Measurements from ENCODE around the gene CBR4. TPM values are rescaled to one million over a fixed set of nuclear protein-coding genes. Genes with fewer than 3 reads are reported as not detected.

Gene CBR4
- total and polyA plus RNA-seq, 3 experiments from 2014 or later = 5.7 to 17.1 (median 14.2) TPM

- Histone ChIP-seq H3K9me3 (ENCODE audit: low read length) (no peaks in the 10 kb centered on the region), H3K27me3 (ENCODE audit: insufficient read depth, low read length, poor library complexity, severe bottlenecking) (no peaks in the 10 kb centered on the region), H3K27ac (ENCODE audit: low read depth, low read length) (no peak overlapping the region), H3K36me3 (ENCODE audit: insufficient read depth, low read length) (no peaks in the 10 kb centered on the region), H3K4me3 (ENCODE audit: low read length) (no peak overlapping the region), H3K4me1 (ENCODE audit: insufficient read depth, low read length) (no peaks in the 10 kb centered on the region)
- Mint-ChIP-seq H3K27ac (no peak overlapping the region), H3K4me3 (no peak overlapping the region), H3K4me1 (no peaks in the 10 kb centered on the region), H3K36me3 (no peaks in the 10 kb centered on the region), H3K27me3 (peaks cover 3% of the 10 kb centered on the region in 2 donors), H3K9me3 (no peaks in the 10 kb centered on the region)
- ChIA-PET CTCF (no interaction called here), POLR2A (no interaction called here)
- no peak for DNase-seq
These were observed 40.2 kb upstream of the CBR4 start for GRCh38 chr4:169050284-169050683.

- H3K36me3 ChIP-seq (ENCODE audit: insufficient read depth, low read length) = no peaks in the 10 kb centered on the region
- H3K9me3 ChIP-seq (ENCODE audit: low read length) = no peaks in the 10 kb centered on the region
- H3K9me3 Mint-ChIP-seq = no peaks in the 10 kb centered on the region
- H3K4me1 Mint-ChIP-seq = no peaks in the 10 kb centered on the region
- no peak for DNase-seq
- no peaks in the 10 kb centered on the region for H3K27me3 ChIP-seq (ENCODE audit: insufficient read depth, low read length, poor library complexity, severe bottlenecking)
- no peak overlapping the region for H3K4me3 Mint-ChIP-seq
- no peak overlapping the region for H3K27ac Mint-ChIP-seq
- H3K4me1 ChIP-seq (ENCODE audit: insufficient read depth, low read length) = no peaks in the 10 kb centered on the region
- H3K4me3 ChIP-seq (ENCODE audit: low read length) = no peak overlapping the region
- no peak overlapping the region for H3K27ac ChIP-seq (ENCODE audit: low read depth, low read length)
- POLR2A ChIA-PET = no interaction called here
- no peaks in the 10 kb centered on the region for H3K36me3 Mint-ChIP-seq
- peaks cover 2 to 3% of the 10 kb centered on the region in 2 donors for H3K27me3 Mint-ChIP-seq
- CTCF ChIA-PET = interaction anchor here (1.6 kb wide), 1 partner anchor 128 kb away, joined by 3 read pairs; no protein-coding TSS in a partner anchor
These were observed 38.9 kb upstream of the CBR4 start for GRCh38 chr4:169048868-169049414.

GRCh38 chr4:169047956-169048355, 37.9 kb upstream of the CBR4 start:
- Mint-ChIP-seq H3K27me3 (peaks cover 2 to 6% of the 10 kb centered on the region in 2 donors), H3K27ac (no peak overlapping the region), H3K4me3 (no peak overlapping the region), H3K9me3 (no peaks in the 10 kb centered on the region), H3K4me1 (no peaks in the 10 kb centered on the region), H3K36me3 (no peaks in the 10 kb centered on the region)
- Histone ChIP-seq H3K27ac (ENCODE audit: low read depth, low read length) (no peak overlapping the region), H3K27me3 (ENCODE audit: insufficient read depth, low read length, poor library complexity, severe bottlenecking) (no peaks in the 10 kb centered on the region), H3K4me3 (ENCODE audit: low read length) (no peak overlapping the region), H3K9me3 (ENCODE audit: low read length) (no peaks in the 10 kb centered on the region), H3K36me3 (ENCODE audit: insufficient read depth, low read length) (no peaks in the 10 kb centered on the region), H3K4me1 (ENCODE audit: insufficient read depth, low read length) (no peaks in the 10 kb centered on the region)
- DNase-seq = no peak
- ChIA-PET POLR2A (no interaction called here), CTCF (interaction anchor here (0.8 to 1.6 kb wide), 2 partner anchors 11 to 127 kb away, joined by 3 read pairs; no protein-coding TSS in a partner anchor)

DNA sequence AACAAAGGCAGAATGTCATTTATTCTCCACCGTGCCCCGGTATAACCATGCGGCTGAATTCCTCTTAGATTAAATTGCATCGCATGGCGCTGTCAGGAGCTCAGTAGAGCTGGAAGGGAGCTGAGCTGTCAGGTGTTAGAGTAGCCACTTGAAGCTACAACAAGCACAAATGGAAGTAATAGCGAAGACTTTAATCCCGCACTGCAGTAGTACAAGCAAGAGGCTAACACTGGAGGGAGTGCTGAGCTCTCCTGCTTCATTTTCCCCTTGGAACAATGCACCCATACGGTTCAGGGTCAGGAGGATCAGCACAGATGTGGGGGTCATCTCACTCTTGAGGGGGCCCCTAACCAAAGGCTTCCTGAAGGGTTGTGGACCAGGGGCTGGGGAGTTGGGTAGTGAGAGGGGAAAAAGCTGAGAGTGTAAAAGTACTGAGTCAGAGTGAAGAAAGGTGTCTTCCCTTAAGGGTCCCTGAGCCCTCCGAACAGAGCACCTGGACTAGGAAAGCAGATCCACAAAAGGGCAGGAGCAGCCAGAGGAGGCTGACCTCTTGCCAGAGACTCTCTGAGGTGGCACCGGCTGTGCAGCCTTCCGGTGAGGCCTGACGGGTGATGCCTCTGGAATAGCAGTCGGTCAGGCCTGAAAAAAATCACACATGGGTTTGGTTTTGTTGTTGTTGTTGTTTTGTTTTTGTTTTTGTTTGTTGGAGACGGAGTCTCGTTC, 36.0 kb upstream of the CBR4 start:
- H3K9me3 Mint-ChIP-seq = no peaks in the 10 kb centered on the region
- H3K4me1 ChIP-seq (ENCODE audit: insufficient read depth, low read length) = no peaks in the 10 kb centered on the region
- no peak overlapping the region for H3K4me3 Mint-ChIP-seq
- no peaks in the 10 kb centered on the region for H3K27me3 ChIP-seq (ENCODE audit: insufficient read depth, low read length, poor library complexity, severe bottlenecking)
- ChIA-PET CTCF (no interaction called here), POLR2A (no interaction called here)
- DNase-seq = no peak
- H3K27ac Mint-ChIP-seq = peak overlapping the region in 2 of 8 donors; percentile 22 to 28
- no peak overlapping the region for H3K27ac ChIP-seq (ENCODE audit: low read depth, low read length)
- no peak overlapping the region for H3K4me3 ChIP-seq (ENCODE audit: low read length)
- no peaks in the 10 kb centered on the region for H3K36me3 Mint-ChIP-seq
- H3K27me3 Mint-ChIP-seq = peaks cover 5 to 14% of the 10 kb centered on the region in 2 donors
- H3K9me3 ChIP-seq (ENCODE audit: low read length) = no peaks in the 10 kb centered on the region
- no peaks in the 10 kb centered on the region for H3K36me3 ChIP-seq (ENCODE audit: insufficient read depth, low read length)
- no peaks in the 10 kb centered on the region for H3K4me1 Mint-ChIP-seq

GRCh38 chr4:169044714-169045447, 34.8 kb upstream of the CBR4 start:
- no peaks in the 10 kb centered on the region for H3K9me3 Mint-ChIP-seq
- DNase-seq = no peak
- H3K4me1 ChIP-seq (ENCODE audit: insufficient read depth, low read length) = no peaks in the 10 kb centered on the region
- H3K9me3 ChIP-seq (ENCODE audit: low read length) = no peaks in the 10 kb centered on the region
- ChIA-PET POLR2A (no interaction called here), CTCF (interaction anchor here (0.6 to 1.0 kb wide), 2 partner anchors 10 to 29 kb away, joined by 3 read pairs; no protein-coding TSS in a partner anchor)
- no peaks in the 10 kb centered on the region for H3K27me3 ChIP-seq (ENCODE audit: insufficient read depth, low read length, poor library complexity, severe bottlenecking)
- no peak overlapping the region for H3K27ac Mint-ChIP-seq
- no peak overlapping the region for H3K4me3 ChIP-seq (ENCODE audit: low read length)
- peaks cover 5 to 14% of the 10 kb centered on the region in 2 donors for H3K27me3 Mint-ChIP-seq
- H3K27ac ChIP-seq (ENCODE audit: low read depth, low read length) = no peak overlapping the region
- no peaks in the 10 kb centered on the region for H3K4me1 Mint-ChIP-seq
- H3K36me3 Mint-ChIP-seq = no peaks in the 10 kb centered on the region
- H3K36me3 ChIP-seq (ENCODE audit: insufficient read depth, low read length) = no peaks in the 10 kb centered on the region
- H3K4me3 Mint-ChIP-seq = no peak overlapping the region

- Mint-ChIP-seq H3K36me3 (no peaks in the 10 kb centered on the region), H3K27ac (no peak overlapping the region), H3K4me1 (no peaks in the 10 kb centered on the region), H3K9me3 (no peaks in the 10 kb centered on the region), H3K27me3 (peaks cover 6 to 14% of the 10 kb centered on the region in 2 donors), H3K4me3 (no peak overlapping the region)
- Histone ChIP-seq H3K27me3 (ENCODE audit: insufficient read depth, low read length, poor library complexity, severe bottlenecking) (no peaks in the 10 kb centered on the region), H3K27ac (ENCODE audit: low read depth, low read length) (no peak overlapping the region), H3K4me3 (ENCODE audit: low read length) (no peak overlapping the region), H3K4me1 (ENCODE audit: insufficient read depth, low read length) (no peaks in the 10 kb centered on the region), H3K9me3 (ENCODE audit: low read length) (no peaks in the 10 kb centered on the region), H3K36me3 (ENCODE audit: insufficient read depth, low read length) (no peaks in the 10 kb centered on the region)
- CTCF ChIA-PET = interaction anchor here (0.7 kb wide), 1 partner anchor 32 kb away, joined by 3 read pairs; the partner anchor contains the start of gene CBR4
- POLR2A ChIA-PET = no interaction called here
- DNase-seq = no peak
These were observed 32.6 kb upstream of the CBR4 start for GRCh38 chr4:169042608-169043007.

- H3K36me3 Mint-ChIP-seq = no peaks in the 10 kb centered on the region
- Histone ChIP-seq H3K36me3 (ENCODE audit: insufficient read depth, low read length) (no peaks in the 10 kb centered on the region), H3K4me3 (ENCODE audit: low read length) (no peak overlapping the region), H3K27me3 (ENCODE audit: insufficient read depth, low read length, poor library complexity, severe bottlenecking) (no peaks in the 10 kb centered on the region), H3K4me1 (ENCODE audit: insufficient read depth, low read length) (no peaks in the 10 kb centered on the region), H3K27ac (ENCODE audit: low read depth, low read length) (no peak overlapping the region), H3K9me3 (ENCODE audit: low read length) (no peaks in the 10 kb centered on the region)
- CTCF ChIA-PET = no interaction called here
- H3K4me1 Mint-ChIP-seq = no peaks in the 10 kb centered on the region
- H3K4me3 Mint-ChIP-seq = no peak overlapping the region
- no peaks in the 10 kb centered on the region for H3K9me3 Mint-ChIP-seq
- POLR2A ChIA-PET = no interaction called here
- no peak for DNase-seq
- peaks cover 6 to 11% of the 10 kb centered on the region in 2 donors for H3K27me3 Mint-ChIP-seq
- no peak overlapping the region for H3K27ac Mint-ChIP-seq
These were observed 30.7 kb upstream of the CBR4 start for GRCh38 chr4:169040559-169041261.
